GM21515 (cell line): Measurements from ENCODE around the gene KAZN.

ENCODE experiments used
- ATAC-seq: cut with Tn5 transposase; IDR thresholded peaks from one replicate; pipeline ENCODE4 v1.9.1; 2021; ENCODE audit not compliant: unreplicated experiment

The KAZN gene

GRCh38 chr1:14585728-14586127 lies 12.8 kb upstream of the KAZN start:
- ATAC-seq = no peak

GRCh38 chr1:14590411-14591180 lies 7.9 kb upstream of the KAZN start:
- ATAC-seq = no peak

- ATAC-seq = no peak
Observed at GRCh38 chr1:14591600-14591999, 6.9 kb upstream of the KAZN start.

GRCh38 chr1:14592004-14592631 lies 6.4 kb upstream of the KAZN start:
- no peak for ATAC-seq

GRCh38 chr1:14593302-14593701 lies 5.2 kb upstream of the KAZN start:
- no peak for ATAC-seq

GRCh38 chr1:14594045-14594444 lies 4.4 kb upstream of the KAZN start:
- ATAC-seq = no peak

- no peak for ATAC-seq
Observed at GRCh38 chr1:14596591-14596990, 1.9 kb upstream of the KAZN start.

- ATAC-seq = no peak
Observed at GRCh38 chr1:14597343-14598006, 1.0 kb upstream of the KAZN start.

GRCh38 chr1:14598007-14598497 lies 433 bp upstream of the KAZN start:
- ATAC-seq = no peak

- peak; percentile 26 for ATAC-seq
Observed at GRCh38 chr1:14599183-14599791, 802 bp downstream of the KAZN start.

- ATAC-seq = peak; percentile 55
Observed at GRCh38 chr1:14599800-14600199, 1.3 kb downstream of the KAZN start.

- ATAC-seq = no peak
Observed at GRCh38 chr1:14600405-14601112, 2.1 kb downstream of the KAZN start.

- no peak for ATAC-seq
Observed at GRCh38 chr1:14602136-14602535, 3.7 kb downstream of the KAZN start.

GRCh38 chr1:14603645-14604044 lies 5.2 kb downstream of the KAZN start:
- ATAC-seq = no peak

GRCh38 chr1:14604414-14604813 lies 5.9 kb downstream of the KAZN start:
- ATAC-seq = no peak

- ATAC-seq = no peak
Observed at GRCh38 chr1:14605945-14606344, 7.5 kb downstream of the KAZN start.

GRCh38 chr1:14606632-14607031 lies 8.1 kb downstream of the KAZN start:
- no peak for ATAC-seq

- ATAC-seq = no peak
Observed at GRCh38 chr1:14607295-14607694, 8.8 kb downstream of the KAZN start.

- no peak for ATAC-seq
Observed at GRCh38 chr1:14608308-14608707, 9.8 kb downstream of the KAZN start.

GRCh38 chr1:14610761-14611160 lies 12.3 kb downstream of the KAZN start:
- ATAC-seq = no peak

GRCh38 chr1:14611792-14612191 lies 13.3 kb downstream of the KAZN start:
- no peak for ATAC-seq
